ENCODE measurements around the gene BSND.

The BSND gene

GRCh38 chr1:54976747-54977146, 22.0 kb upstream of the BSND start:
- no peak for DNase-seq

GRCh38 chr1:54977533-54978297, 21.0 kb upstream of the BSND start:
- peak; percentile 5 for DNase-seq

- DNase-seq, result peak; percentile 27
Measured at GRCh38 chr1:54978528-54979326, 20.0 kb upstream of the BSND start.

GRCh38 chr1:54979327-54979891, 19.3 kb upstream of the BSND start:
- DNase-seq, result peak; percentile 16

GRCh38 chr1:54980046-54980527, 18.6 kb upstream of the BSND start:
- DNase-seq, result peak; percentile 11

- no peak for DNase-seq
Measured at GRCh38 chr1:54980528-54981241, 18.0 kb upstream of the BSND start, which contains the start of gene TMEM61. Gene TMEM61 (plus strand): TSS chr1:54980628. CDS start chr1:54981066, 438 bp downstream.

- no peak for DNase-seq
Measured at GRCh38 chr1:54981466-54981865, 17.3 kb upstream of the BSND start.

GRCh38 chr1:54982739-54983138, 16.0 kb upstream of the BSND start:
- peak; percentile 13 for DNase-seq

- DNase-seq, result no peak
Measured at GRCh38 chr1:54984131-54984842, 14.4 kb upstream of the BSND start.

- no peak for DNase-seq
Measured at GRCh38 chr1:54985556-54985955, 13.2 kb upstream of the BSND start.

GRCh38 chr1:54986025-54986424, 12.7 kb upstream of the BSND start:
- no peak for DNase-seq

- DNase-seq, result no peak
Measured at GRCh38 chr1:54986533-54986932, 12.2 kb upstream of the BSND start.

- no peak for DNase-seq
Measured at GRCh38 chr1:54987427-54987826, 11.3 kb upstream of the BSND start.

GRCh38 chr1:54987919-54988705, 10.6 kb upstream of the BSND start:
- no peak for DNase-seq

GRCh38 chr1:54988975-54989374, 9.8 kb upstream of the BSND start:
- no peak for DNase-seq

- no peak for DNase-seq
Measured at GRCh38 chr1:54989473-54989872, 9.3 kb upstream of the BSND start.

GRCh38 chr1:54989968-54990810, 8.5 kb upstream of the BSND start:
- no peak for DNase-seq

GRCh38 chr1:54990916-54991315, 7.8 kb upstream of the BSND start:
- DNase-seq, result no peak

- no peak for DNase-seq
Measured at GRCh38 chr1:54991939-54992338, 6.8 kb upstream of the BSND start.

GRCh38 chr1:54993140-54993539, 5.6 kb upstream of the BSND start:
- DNase-seq, result no peak

All from activated CD4-positive, CD25-positive, alpha-beta regulatory T cell treated with anti-CD3 and anti-CD28 coated beads, Interleukin-2, amount 50 U/mL, for 72 hours (primary cell).